Heart left ventricle (tissue), 16 donors: ENCODE measurements around the gene MRPL40. TPM values are rescaled to one million over a fixed set of nuclear protein-coding genes. Genes with fewer than 3 reads are reported as not detected.

Experiments used
- ATAC-seq, 4 donors: fragments of 200-7000 bp; cut with Tn5 transposase; one replicate each; pipeline ENCODE4 v1.9.1; 2020 to 2022; ENCODE audit warnings: moderate library complexity in 4 of 4, mild to moderate bottlenecking in 3 of 4, moderate number of reproducible peaks in 1 of 4
- DNase-seq, 5 donors: peaks; one replicate each; pipeline ENCODE4 v3.0.0-alpha.2; 2020
- H3K27ac ChIP-seq, 12 donors: fragments of 200-600 bp; sonication (generic) in 4 of 12; one replicate each; pipeline versions ENCODE4 v1.5.0 to v1.8.0; 2016 to 2022; ENCODE audit warnings: mild to moderate bottlenecking in 2 of 12
- H3K27me3 ChIP-seq, 9 donors: fragments of 200-600 bp; sonication (generic) in 2 of 9; one replicate each; pipeline versions ENCODE4 v1.5.1 to v1.8.0; 2016 to 2022; ENCODE audit warnings: mild to moderate bottlenecking in 3 of 9
- H3K36me3 ChIP-seq, 9 donors: fragments of 200-600 bp; sonication (generic) in 2 of 9; one replicate each; pipeline versions ENCODE4 v1.5.0 to v1.8.0; 2018 to 2022; ENCODE audit warnings: mild to moderate bottlenecking in 2 of 9
- H3K4me1 ChIP-seq, 12 donors: fragments of 200-600 bp; sonication (generic) in 4 of 12; one replicate each; pipeline versions ENCODE4 v1.5.0 to v1.8.0; 2016 to 2022; ENCODE audit warnings: mild to moderate bottlenecking in 3 of 12
- H3K4me3 ChIP-seq, 12 donors: fragments of 200-600 bp; sonication (generic) in 4 of 12; one replicate each; pipeline versions ENCODE4 v1.5.0 to v1.8.0; 2017 to 2022; ENCODE audit warnings: mild to moderate bottlenecking in 9 of 12, moderate library complexity in 4 of 12
- H3K9me3 ChIP-seq, 12 donors: fragments of 200-600 bp; sonication (generic) in 4 of 12; one replicate each; pipeline versions ENCODE4 v1.5.0 to v1.8.0; 2016 to 2022; ENCODE audit warnings: mild to moderate bottlenecking in 1 of 12
- POLR2A ChIP-seq, 2 donors: fragments of 450-650 bp; IDR thresholded peaks; one replicate each; pipeline ENCODE4 v1.6.1; 2017; ENCODE audit warnings: antibody characterized with exemption in 2 of 2, mild to moderate bottlenecking in 2 of 2, moderate library complexity in 2 of 2
- WGBS, 4 donors: extraction: QIAGEN DNeasy Blood & Tissue Kit in 2 of 4; methylation state at CpG; one replicate each; pipeline versions ENCODE4 v1.1.5 to v1.1.7; 2013 to 2018; 5-methylcytosine and 5-hydroxymethylcytosine counted together
- intact Hi-C, 10 donors: fragments of 100-400 bp; cut with DNase I; formaldehyde crosslinking; loops; one replicate each; pipeline versions ENCODE4 v1.11.1 to v1.14.2; 2022
- polyA plus RNA-seq, 2 donors: library from polyadenylated mRNA; stranded (reverse); fragments of 200-250 nt; gene quantifications; one replicate each; pipeline ENCODE4 v1.2.3, GENCODE V29; 2013
- total RNA-seq, 9 donors: library from RNA; depleted of rRNA in 2 of 9; stranded (reverse); fragments of >200 nt in 2 of 9; fragmentation: NEBNext Ultra II Directional in 3 of 9; extraction: Animal tissue kit (Norgen Biotek cat#: 25700) in 3 of 9; gene quantifications; one replicate each; pipeline versions ENCODE4 v1.1.0 to v1.2.4, GENCODE V29; 2016 to 2023
- TF ChIP-seq, protein P1 (sequence below), 12 donors: fragments of 200-600 bp; sonication (generic) in 4 of 12; IDR thresholded peaks; one replicate each; pipeline versions ENCODE4 v1.5.0 to v1.8.0; 2018 to 2022; ENCODE audit warnings: antibody characterized with exemption in 12 of 12, mild to moderate bottlenecking in 5 of 12
- donor health status: ischemic (EF 13 %, LVEDD 7.1; RV severe dilation, severe dysfunction).
- donor health status: healthy with polysubstance abuse.
- donor health status: DM: no; HTN: yes; CAD: no.
- donor health status: DM: no; HTN: no; CAD: no.
- donor health status: ischemic (EF 25% LVEDD 6.9; RV normal size, moderate dysfunction).
- donor health status: ischemic (EF 25% LVEDD 5.7; RV mildly dilated, moderate dysfunction).
- donor health status: healthy.
- donor health status: DM: yes; HTN: yes; CAD: no.
- donor health status: ischemic (EF 35%, LVEDD 5.7; RV mildly dilated, moderate dysfunction).
- donor health status: nonischemic (EF 11% LVEDD 7.7; RV severe dilation, severe dysfunction).
- donor health status: DM: yes; HTN: yes; CAD: no.
- donor health status: PGD.
- donor health status: ischemic (EF 29% LVEDD 5.4; RV normal size, mild dysfunction).
- donor health status: nonischemic (EF 23%, LVEDD 6.1; RV moderate dilation, normal function).

MRPL40 gene
- total and polyA plus RNA-seq, 11 donors, result 39.9 to 119 (median 54.2) TPM

GRCh38 chr22:19447330-19448075 is 15.2 kb downstream of the MRPL40 start, which contains the start of gene C22orf39:
C22orf39 (minus strand) TSS chr22:19447711; CDS start chr22:19447688, 23 bp downstream.
- DNase-seq, result peak; percentile 91 to 92 (median 92)
- Histone ChIP-seq H3K36me3 (peaks cover 0 to 52% (median 40%) of the 10 kb centered on the region in 9 donors), H3K27ac (peak within 1 kb of the TSS; percentile 76 to 97 (median 91)), H3K9me3 (no peaks in the 10 kb centered on the region), H3K27me3 (no peaks in the 10 kb centered on the region), H3K4me1 (peaks cover 2 to 55% (median 33%) of the 10 kb centered on the region in 12 donors), H3K4me3 (peak within 1 kb of the TSS; percentile 73 to 99 (median 91))
- peak; percentile 84 to 97 (median 94) for ATAC-seq
- WGBS, 4 donors, result 0 to 1% (median 0%) methylated on average over 44 to 92 of the region's 92 CpGs
- TF ChIP-seq POLR2A (IDR thresholded peaks at IDR 0.05), result peak in 1 of 2 donors; percentile 88
- TF ChIP-seq, protein P1, sequence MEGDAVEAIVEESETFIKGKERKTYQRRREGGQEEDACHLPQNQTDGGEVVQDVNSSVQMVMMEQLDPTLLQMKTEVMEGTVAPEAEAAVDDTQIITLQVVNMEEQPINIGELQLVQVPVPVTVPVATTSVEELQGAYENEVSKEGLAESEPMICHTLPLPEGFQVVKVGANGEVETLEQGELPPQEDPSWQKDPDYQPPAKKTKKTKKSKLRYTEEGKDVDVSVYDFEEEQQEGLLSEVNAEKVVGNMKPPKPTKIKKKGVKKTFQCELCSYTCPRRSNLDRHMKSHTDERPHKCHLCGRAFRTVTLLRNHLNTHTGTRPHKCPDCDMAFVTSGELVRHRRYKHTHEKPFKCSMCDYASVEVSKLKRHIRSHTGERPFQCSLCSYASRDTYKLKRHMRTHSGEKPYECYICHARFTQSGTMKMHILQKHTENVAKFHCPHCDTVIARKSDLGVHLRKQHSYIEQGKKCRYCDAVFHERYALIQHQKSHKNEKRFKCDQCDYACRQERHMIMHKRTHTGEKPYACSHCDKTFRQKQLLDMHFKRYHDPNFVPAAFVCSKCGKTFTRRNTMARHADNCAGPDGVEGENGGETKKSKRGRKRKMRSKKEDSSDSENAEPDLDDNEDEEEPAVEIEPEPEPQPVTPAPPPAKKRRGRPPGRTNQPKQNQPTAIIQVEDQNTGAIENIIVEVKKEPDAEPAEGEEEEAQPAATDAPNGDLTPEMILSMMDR (IDR thresholded peaks at IDR 0.05), result peak in 1 of 12 donors; percentile 7
- intact Hi-C loops, result loop anchor here in 4 of 10 donors (1.0 to 10.0 kb wide), 4 partner anchors 15 to 153 kb away; partner anchors contain the start of genes MRPL40 (in 2 of the 4), CDC45 (in 1 of the 4), CLTCL1 (in 1 of the 4) and UFD1 (in 1 of the 4)

DNA sequence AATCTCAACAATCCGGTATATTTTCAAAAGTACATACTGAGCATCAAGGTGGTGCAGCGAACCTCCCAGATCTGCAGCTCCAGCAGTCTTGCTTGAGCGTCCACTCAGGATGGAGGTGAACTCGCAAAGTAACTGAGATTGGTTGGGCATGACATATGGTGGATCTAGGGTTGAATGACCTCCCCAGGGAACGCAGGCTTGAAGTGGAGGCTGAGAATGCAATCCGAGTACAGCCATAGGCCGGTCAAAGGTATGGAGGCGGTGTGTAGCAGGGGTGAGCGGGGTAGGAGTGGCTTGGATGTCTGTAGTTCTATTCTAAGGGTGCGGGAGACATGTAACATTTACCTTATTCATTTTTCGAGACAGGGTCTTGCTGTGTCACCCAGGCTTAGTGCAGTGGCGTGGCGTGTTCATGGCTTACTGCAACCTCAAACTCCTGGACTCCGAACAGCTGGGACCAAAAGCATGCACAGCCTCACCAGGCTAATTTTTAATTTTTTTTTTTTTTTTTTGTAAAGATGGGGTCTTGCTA is 15.8 kb downstream of the MRPL40 start:
- 11 to 23% (median 16%) methylated on average over 12 to 14 of the region's 14 CpGs for WGBS, 4 donors
- Histone ChIP-seq H3K4me1 (peaks cover 2 to 48% (median 33%) of the 10 kb centered on the region in 12 donors), H3K36me3 (peaks cover 0 to 54% (median 45%) of the 10 kb centered on the region in 9 donors)

DNA sequence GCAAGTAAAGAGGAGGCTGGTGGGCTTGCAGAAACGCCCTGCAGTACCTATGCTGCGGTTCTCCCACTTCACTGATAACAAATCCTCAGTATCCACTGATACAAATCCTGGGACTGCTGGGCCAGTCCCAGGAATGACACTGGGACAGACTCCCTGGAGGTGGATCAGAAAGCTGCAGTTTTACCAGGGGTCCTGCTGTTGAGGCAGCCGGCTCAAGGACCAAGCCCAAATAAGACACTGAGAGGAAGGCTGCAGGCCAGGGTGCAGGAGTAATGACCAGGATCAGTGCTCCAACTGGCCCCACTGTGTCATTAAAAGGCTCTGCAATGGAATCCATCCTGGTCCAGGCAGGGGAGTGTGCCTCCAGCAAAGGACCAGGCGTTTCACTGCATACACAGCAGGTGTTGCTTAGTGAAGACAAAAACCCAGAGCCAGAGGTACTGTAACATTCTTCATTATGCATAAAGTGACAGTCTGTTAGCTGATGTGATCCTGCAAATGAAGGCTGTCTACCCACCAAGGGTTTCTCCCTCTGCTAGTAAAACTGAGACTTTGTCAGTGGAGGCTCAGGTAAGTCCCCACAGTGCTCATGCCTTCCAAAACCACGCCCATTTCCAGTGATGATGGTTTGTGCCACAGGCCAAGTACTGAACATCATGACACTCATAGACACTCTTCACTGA is 16.5 kb downstream of the MRPL40 start:
- no peak for DNase-seq
- Histone ChIP-seq H3K9me3 (no peaks in the 10 kb centered on the region), H3K4me1 (peaks cover 2 to 46% (median 32%) of the 10 kb centered on the region in 12 donors), H3K36me3 (peaks cover 0 to 54% (median 45%) of the 10 kb centered on the region in 9 donors), H3K4me3 (peak overlapping the region in 3 of 12 donors; percentile 89 to 97 (median 92)), H3K27me3 (no peaks in the 10 kb centered on the region), H3K27ac (peak overlapping the region in 5 of 12 donors; percentile 86 to 97 (median 90))
- no peak for ATAC-seq
- TF ChIP-seq, protein P1 (IDR thresholded peaks at IDR 0.05), result no peak
- TF ChIP-seq POLR2A (IDR thresholded peaks at IDR 0.05), result no peak
- intact Hi-C loops, result loop anchor here in 2 of 10 donors (2.0 to 10.0 kb wide), 2 partner anchors 28 to 154 kb away; partner anchors contain the start of gene CLTCL1 (in 1 of the 2)
- WGBS, 4 donors, result 78 to 84% (median 81%) methylated on average over 5 of the region's 5 CpGs

More for the DNA sequence above, 15.8 kb downstream of the MRPL40 start:
- no peak for TF ChIP-seq POLR2A (IDR thresholded peaks at IDR 0.05)
- TF ChIP-seq, protein P1 (IDR thresholded peaks at IDR 0.05), result no peak
- DNase-seq (peak in 2 of 5 donors; percentile 19 to 40), ATAC-seq (peak; percentile 29 to 53 (median 46))
- H3K9me3 ChIP-seq, result no peaks in the 10 kb centered on the region
- no peaks in the 10 kb centered on the region for H3K27me3 ChIP-seq
- intact Hi-C loops, result loop anchor here in 2 of 10 donors (2.0 to 10.0 kb wide), 2 partner anchors 29 to 153 kb away; partner anchors contain the start of gene CLTCL1 (in 1 of the 2)
- H3K27ac ChIP-seq, result peak overlapping the region; percentile 76 to 97 (median 90)
- peak overlapping the region; percentile 73 to 99 (median 91) for H3K4me3 ChIP-seq
